Measurements from ENCODE around the gene EMD.
A peak's percentile ranks its signal among the peaks of the same experiment; 100 is the strongest.
"Not testable (repeated sequence)": the region's sequence is repeated elsewhere in the genome, so short reads cannot be mapped to it uniquely, and the experiment has no call there.

EMD gene

DNA sequence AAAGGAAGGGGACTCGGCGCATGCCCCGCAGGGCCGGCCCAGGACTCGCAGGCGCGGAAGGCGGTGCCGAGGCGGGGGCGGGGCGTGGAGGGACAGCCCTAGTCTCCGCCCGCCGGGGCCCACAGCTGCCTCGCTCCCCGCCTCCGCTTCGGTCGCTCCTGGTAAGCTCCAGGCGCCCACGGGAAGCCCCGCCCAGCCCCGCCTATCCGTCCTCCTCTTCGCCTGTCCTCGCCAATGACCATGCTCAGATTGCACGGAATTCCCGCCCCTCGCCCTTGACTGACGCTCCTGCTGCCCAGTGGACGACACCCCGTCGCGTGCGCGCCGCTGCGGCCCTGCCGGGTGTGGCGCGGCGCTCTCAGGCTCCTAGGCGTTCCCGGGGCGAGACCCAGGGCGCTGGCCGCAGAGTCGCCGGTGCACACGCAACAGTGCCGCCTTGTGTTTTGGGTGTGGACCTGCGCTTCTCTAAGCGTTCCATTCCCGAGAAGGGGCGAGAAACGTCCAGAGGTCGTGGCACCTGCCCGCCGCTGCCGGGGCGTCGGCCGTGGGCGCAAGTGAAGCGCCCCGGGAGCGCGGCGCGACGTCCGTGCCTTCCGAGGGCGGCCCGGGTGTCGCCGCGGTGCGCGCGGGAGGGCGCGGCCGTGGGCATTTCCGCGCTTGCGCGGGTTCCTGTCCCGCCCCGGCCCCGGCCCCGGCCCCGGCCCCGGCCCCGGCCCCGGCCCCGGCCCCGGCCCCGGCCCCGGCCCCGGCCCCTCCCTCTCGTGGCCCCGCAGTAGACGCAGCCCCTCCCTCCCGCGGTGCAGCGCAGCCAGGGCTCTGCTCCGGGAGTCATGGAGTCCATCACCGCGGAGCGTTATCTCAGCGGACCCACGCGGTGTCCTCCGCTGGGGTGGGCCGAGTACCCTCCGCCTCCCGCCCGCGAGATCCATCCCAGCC lies 11.0 kb downstream of the EMD start:
- DNase-seq, result not testable (repeated sequence)

DNA sequence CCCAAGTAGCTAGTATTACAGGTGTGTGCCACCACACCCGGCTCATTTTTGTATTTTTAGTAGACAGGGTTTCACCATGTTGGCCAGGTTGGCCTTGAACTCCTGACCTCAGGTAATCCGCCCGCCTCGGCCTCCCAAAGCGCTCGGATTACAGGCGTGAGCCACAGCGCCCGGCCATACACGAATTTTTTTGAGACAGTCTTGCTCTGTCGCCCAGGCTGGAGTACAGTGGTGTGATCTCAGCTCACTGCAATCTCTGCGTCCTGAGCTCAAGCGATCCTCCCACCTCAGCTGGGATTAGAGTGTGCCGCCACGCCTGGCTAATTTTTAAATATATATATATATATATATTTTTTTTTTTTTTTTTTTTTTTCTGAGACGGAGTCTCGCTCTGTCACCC lies 17.3 kb downstream of the EMD start:
- DNase-seq, result not testable (repeated sequence)

DNA sequence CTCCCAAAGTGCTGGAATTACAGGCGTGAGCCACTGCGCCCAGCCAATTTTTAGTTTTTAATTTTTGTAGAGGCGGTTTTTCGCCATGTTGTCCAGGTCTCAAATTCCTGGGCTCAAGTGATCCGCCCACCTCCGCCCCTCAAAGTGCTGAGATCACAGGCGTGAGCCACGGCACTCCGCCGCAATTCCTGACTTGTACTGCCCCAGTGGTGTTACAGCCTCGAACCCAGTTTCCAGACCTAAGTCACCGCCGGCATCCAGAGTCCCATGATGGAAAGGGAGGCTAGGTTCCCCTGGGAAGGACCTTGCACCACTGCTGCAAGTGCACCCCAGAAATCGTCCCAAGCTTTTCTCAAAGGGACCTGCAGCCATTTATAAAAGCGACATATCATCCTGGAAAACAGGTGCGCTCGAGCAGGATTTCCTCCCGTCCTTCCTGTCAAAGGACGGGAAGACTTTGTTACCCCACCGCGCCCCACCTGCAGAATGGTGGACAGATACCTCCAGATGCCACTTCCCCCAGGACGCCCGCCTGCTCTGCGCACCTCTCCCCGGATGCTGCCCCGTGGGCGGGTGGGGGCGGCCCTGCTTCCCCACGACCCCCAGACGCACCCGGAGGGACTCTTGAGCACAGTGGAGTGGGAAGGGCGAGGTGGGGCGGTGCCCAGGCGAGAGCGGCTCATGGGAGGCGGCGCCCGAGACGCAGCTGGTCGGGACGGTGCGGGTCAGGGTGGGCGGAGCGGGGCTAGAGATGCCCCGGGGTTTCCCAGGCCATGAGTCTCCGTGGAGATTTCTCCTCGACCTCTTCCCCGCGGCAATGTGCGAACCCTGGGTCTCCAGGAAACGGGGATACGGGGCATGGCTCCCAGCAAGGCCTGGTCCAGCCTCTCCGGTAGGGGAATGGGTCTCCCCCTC lies 18.1 kb downstream of the EMD start:
- DNase-seq, result peak in 24 of 56 donors; percentile 26 to 71 (median 48)

DNA sequence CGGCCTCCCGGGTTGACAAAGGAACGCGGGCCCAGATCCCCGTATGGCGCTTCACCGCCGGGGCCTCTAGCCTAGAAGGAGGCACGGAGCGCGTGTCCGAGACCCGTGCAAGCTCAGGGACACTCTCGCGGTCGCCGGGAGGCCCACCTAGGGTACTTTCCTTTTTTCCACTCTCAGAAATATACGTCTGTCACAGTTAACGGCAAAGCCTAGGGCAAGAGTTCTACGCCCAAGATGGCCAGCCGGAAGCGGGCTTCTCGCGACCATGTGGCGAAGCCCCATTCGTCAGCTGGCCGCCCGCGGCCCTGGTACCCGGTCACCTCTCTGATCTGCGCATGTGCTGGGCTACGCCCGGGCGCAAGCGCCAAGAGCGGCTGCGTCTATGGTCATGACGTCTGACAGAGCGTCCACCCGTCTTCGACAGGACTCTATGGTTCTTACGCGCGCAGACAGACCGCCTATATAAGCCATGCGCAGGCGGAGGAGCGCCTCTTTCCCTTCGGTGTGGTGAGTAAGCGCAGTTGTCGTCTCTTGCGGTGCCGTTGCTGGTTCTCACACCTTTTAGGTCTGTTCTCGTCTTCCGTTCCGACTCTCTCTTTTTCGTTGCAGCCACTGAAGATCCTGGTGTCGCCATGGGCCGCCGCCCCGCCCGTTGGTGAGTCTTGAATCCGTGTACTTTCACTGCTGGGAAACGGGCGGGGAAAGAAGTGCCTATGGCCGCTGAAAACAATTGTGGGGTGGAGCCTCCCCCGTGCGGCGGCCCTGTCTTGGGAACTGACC lies 19.0 kb downstream of the EMD start, which contains the start of gene RPL10:
Gene RPL10 (plus strand): TSS at position 490 of the 780 bp plus-strand sequence. CDS start 143 bp downstream, at position 633.
- DNase-seq, result peak; percentile 17 to 96 (median 89)

DNA sequence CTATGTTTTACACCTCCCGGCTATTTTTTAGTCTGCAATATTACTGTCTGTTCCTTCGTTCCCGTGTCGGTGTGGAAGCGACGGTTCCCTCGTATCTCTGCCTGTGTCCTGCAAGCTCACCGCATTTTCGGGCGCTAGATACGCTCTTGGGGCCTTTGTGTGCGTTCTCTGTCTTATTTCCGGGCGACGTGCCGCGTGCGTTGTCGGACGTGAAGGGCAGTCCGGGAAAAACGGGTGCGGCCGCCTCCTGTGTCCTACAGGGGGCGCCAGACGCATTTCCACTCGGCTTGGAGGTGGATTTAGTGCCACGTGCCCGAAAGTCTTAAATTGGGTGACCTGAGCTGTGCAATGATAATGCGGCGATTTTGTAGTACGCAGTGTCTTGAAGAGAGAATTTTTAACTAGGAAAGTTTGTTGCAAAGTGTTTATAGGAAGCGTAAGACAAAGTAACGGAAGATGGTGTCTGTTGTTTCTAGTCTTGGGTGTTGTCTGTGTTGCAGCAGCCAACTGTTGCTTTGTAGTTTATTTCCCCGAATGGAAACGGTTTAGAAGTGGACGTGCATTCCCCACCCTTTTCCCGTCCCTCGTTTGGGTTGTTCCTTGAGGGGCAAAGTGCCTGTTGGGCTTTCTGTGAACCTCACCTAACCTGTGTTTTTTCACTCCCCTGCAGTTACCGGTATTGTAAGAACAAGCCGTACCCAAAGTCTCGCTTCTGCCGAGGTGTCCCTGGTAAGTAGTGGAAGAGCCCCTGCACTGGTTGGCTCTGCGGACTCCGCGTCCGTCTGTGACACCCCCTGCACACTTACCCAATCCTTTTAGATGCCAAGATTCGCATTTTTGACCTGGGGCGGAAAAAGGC lies 19.8 kb downstream of the EMD start:
- peak in 50 of 56 donors; percentile 2 to 84 (median 49) for DNase-seq

DNA sequence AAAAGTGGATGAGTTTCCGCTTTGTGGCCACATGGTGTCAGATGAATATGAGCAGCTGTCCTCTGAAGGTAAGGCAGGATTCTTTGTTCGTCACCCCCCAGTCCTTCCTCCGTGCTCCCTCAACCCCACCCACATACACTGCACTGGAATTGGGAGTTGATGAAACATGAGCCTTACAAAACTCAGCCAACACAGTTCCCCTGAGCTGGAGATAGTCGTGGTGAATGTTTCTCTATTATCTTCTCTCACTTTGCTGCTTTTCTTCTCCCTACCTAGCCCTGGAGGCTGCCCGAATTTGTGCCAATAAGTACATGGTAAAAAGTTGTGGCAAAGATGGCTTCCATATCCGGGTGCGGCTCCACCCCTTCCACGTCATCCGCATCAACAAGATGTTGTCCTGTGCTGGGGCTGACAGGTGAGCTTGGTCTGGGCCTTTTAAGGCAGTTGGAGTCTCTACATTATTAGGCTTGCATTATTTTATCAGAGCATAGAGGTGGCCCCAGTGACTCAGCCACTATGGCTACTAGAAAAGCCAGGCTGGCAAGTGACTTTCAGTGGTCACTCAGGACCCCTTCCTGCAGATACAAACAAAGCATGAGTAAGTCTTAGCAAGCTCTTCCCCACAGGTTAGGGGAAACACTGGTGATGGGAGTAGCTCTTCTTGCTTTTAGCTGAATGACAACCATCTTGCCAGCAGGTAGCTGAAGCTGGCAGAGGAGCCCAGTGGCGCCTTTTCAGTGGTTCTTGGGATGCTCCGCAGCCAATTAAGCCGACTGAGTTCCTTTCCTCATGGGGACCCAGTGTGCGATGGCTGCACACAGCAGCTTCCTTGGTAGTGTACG lies 20.7 kb downstream of the EMD start:
- no peak for DNase-seq

DNA sequence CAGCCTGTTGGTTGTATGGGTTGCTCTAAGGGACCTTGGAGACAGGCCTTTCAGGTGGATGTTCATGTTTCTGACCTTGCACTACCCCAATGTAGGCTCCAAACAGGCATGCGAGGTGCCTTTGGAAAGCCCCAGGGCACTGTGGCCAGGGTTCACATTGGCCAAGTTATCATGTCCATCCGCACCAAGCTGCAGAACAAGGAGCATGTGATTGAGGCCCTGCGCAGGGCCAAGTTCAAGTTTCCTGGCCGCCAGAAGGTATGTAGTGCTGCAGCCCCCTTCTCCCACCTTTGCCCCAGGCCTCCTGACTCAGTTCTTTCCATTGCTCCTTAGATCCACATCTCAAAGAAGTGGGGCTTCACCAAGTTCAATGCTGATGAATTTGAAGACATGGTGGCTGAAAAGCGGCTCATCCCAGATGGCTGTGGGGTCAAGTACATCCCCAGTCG lies 21.3 kb downstream of the EMD start:
- DNase-seq, result not testable (repeated sequence)

DNA sequence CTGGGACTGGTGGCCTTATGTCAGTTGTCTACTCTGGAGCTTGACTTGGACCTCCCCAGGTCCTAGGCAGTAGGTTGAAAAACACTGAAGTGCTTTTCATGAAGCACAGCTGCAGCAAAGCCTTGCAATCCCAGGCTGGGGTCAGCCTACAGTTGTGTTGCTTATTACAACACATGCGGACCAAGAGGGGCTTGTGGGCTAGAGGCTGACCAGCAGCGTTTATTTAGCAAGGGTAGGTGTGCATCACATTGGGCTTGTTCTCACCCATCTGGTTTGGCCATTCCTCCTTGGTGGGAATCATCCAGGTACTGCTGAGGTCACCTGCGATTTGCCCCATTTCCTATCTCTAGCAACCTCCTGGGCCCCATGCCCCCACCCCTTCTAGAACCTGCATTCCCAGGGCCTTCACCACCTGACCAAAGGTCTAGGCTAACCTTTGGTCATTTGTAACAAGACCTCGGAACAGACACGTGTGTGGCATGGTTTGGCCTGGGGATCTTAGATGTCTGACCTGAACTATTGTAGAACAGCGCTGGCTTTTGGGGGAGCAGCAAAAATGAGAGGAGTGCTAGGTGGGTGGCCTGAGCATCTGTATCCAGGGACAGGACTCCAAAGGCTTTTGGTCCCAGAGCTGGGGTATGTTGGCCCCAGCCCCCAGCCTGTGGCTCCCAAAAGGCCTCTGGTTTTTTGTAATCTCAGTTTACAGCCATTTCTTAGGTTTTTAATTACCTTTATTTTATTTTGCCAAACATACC lies 22.1 kb downstream of the EMD start:
- DNase-seq, result no peak

DNA sequence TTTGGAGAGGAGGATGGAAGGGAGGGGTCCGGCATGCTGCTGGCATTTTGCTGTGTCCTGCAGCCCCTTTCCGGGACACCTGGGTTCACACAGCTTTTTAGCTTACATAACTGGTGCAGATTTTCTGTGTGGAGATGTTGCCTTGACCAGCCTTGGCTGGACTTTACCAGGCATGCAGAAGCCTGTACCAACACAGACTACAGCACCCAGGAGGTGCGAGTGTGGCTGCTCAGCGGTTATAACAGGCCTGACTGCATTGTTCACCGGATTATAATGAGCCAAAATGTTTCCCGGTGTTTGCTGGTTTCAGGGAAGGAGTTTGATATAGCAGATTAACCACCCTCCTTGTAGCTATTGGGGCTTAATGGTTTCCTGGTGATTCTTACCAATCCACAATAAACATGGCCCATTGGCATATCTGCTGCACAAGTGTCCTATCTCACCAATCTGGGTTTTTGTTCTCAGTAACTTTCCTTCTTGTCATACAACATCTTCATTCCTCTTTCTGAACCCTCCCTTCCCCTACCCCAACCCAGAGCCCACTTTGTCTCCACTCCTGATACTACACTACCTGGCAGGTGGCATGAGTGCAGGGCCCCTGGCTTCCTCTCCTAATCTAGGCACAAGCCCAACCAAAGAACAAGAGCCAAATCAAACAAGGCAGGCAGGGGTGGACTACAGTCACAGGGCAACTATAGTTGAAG lies 23.0 kb downstream of the EMD start:
- DNase-seq, result no peak

DNA sequence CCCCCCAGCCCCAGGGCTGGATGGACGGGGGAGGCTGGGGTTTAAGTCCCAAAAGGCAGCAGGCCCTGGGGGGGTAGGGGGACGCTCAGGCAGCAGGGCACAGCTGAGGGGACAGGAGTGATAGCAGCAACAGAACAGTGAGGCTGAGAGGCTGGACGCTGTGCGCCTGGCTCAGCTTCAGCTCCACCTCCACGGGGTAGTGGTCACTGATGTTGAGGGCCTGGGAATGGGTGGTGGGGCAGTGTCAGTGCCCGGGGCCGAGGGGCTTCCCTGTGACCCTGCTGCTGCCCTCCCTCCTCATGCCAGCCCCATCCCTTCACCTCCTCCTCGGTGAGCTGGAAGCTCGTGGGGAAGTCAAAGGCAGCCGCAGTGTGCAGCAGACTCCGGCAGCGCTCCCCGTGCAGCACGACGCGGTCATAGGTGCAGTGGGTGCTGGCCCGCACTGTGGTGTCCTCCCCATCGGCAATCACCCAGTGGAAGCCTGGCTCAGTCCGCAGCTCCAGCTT lies 23.6 kb downstream of the EMD start:
- no peak for DNase-seq

DNA sequence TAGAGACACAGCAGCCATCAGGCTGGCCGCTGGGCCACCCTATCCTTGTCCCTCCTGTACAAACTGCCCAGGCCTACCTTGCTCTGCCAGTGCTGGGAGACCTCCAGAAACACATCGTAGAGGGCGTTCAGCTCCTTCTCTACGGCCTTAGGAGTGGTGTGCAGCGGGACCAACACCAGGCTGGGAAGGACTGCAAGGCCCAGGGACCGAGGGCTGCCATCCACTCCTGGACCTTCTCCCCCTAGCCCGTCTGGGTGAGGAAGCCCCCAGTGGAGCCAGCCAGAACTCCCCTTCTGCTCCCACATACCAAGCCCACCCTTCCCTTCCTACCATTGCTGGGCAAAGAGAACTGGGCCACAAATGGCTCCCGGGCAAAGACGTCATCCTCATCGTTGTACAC lies 24.1 kb downstream of the EMD start:
- DNase-seq, result no peak

DNA sequence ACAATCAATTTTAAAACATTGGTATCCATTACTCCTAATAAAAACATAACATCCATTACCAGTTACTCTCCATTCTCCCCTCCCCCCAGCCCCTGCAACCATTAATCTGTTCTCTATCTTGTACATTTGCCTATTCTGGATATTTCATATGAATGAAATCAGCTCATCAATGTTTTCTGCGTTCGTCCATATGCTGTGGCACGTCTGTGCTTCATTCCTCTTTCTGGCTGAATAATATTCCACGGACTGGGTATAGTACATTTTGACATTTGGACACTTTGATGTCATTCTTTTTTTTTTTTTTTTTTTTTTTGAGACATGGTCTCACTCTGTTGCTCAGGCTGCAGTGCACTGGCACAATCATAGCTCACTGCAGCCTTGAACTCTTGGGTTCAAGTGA lies 24.8 kb downstream of the EMD start:
- no peak for DNase-seq

DNA sequence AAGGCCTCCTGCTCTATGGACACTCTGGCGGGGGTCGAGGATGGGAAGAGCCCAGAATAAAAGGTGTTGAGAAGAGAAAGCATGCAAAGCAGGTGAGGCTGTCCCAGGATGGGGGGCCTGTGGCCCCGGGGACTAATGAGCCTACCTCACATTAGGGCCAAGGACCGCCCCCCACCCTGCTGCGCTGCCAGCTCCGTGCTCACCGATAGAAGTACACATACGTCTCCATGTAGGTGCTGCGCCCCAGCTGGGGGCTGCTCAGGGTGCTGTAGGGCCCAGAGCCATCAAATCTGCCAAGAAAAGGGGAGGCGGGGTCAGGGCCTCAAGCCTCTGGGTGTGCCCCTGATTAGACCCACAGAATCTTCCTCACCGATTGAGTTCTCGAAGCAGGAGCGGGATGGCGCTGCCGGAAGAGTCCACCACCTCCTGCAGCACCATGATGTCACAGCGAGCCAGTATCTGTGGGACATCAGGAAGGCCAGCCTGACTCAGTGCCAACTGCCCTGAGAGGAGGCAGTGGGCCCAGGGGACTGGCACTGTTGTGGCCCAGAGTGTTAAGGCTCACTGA lies 25.6 kb downstream of the EMD start:
- DNase-seq, result no peak

DNA sequence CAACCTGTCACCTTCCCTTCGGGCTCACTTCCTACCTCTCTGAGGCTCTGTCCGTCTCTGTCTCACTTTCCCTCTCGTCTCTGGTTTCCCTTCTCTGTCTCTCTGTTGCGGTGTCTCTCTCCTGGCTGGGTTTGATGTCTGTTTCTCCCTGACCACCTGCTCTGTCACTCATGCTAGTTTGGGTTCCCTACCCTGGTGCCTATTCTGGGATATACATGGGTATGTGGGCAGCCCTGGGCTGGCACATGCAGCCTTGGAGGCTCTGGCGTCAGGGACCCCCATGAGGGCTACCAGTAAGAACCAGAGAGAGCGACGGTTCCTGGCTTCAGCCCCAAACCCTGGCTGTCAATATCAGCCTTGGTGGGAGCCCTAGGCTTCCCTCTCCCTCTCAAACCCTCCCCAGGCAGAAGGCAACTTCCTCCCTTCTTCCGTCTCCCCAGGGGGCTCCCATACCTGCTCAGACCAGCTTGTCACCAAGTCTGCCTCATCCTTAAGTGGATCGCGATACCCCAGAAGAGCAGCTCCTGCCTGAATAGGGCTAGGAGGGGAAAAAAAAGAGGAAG lies 29.6 kb downstream of the EMD start:
- no peak for DNase-seq

DNA sequence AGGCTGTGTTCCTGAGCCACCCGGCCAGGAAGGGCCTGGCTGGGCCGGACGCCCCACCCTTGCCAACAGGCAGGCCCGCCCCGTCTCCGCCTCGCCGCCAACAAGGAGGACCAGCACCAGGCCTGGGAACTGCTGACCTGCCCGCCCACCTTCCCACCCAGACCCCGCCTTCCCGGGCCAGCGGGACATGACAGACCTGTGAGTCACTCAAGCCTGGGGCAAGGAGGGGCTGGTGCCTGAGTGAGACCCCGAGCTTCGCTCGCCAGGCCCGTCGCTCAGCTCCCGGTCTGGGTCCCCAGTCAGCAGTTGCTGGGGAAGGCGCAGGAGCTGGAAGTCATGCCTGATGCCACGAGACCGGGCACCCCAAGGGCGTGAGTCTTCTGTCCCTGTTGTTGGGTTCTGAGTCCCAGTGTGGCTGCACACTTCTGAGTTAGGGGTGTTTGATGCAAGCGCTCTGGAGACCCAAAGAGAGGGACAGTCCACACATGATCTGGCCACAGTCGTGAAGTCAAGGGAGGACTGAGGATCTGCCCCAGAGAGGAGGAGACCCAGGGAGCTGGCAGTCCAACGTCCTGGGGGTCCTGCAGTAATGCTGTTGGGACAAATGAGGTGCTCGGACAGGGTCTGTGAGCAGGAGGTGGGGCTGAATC lies 30.3 kb downstream of the EMD start, which contains the start of gene DNASE1L1:
Gene DNASE1L1 (minus strand): TSS at position 33 of the 650 bp plus-strand sequence. CDS start 3,686 bp downstream, outside the sequence.
- DNase-seq, result peak in 14 of 56 donors; percentile 2 to 33 (median 8)

DNA sequence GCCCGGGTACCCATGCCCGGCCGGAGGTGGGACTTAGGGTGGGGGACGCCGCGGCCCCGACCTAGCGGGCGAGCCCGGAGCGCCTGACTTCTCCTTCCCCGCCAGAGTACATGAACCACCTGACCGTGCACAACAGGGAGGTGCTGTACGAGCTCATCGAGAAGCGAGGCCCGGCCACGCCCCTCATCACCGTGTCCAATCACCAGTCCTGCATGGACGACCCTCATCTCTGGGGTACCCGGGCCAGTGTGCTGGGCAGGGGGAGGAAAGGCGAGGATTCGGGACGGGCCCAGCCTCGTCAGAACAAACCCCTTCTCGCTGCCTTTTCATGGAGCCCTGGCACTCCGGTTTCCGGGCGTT lies 32.9 kb downstream of the EMD start:
- DNase-seq, result peak in 30 of 56 donors; percentile 7 to 53 (median 28)

All from amygdala (tissue), 56 donors.